HCT116 (cell line): ENCODE data around the gene PCDHGC4. TPM values are rescaled to one million over a fixed set of nuclear protein-coding genes. Genes with fewer than 3 reads are reported as not detected.

ENCODE experiments used
- ATAC-seq: fragments of 200-7000 bp; cut with Tn5 transposase; 2 replicates; pipeline ENCODE4 v1.9.1; 2020; ENCODE audit warnings: mild to moderate bottlenecking, moderate library complexity
- BruUV-seq: library from RNA; stranded (reverse); fragments of 400-500 nt; replicated peaks from 2 replicates; lab custom pipeline; 2021; lab: Mats Ljungman, UMichigan
- CTCF ChIA-PET: fragments of 300-600 bp; sonication (Branson Sonifier 250); formaldehyde crosslinking; loops from one replicate; lab custom pipeline; 2021; ENCODE audit warnings: antibody characterized with exemption; lab: Charles Lee
- POLR2A ChIA-PET: fragments of 300-600, 350-600 bp; sonication (Branson Sonifier 250); formaldehyde crosslinking; loops from one replicate; lab custom pipeline; 2021; ENCODE audit warnings: antibody characterized with exemption; lab: Charles Lee
- RAD21 ChIA-PET, 2 experiments: fragments of 300-600 bp; sonication (Branson Sonifier 250); formaldehyde crosslinking; loops; one replicate each; lab custom pipeline; 2023; ENCODE audit warnings: low total read pairs in 2 of 2; ENCODE audit not compliant: uncharacterized antibody in 2 of 2, unreplicated experiment in 2 of 2, low non-redundant PET in 1 of 2; lab: Charles Lee
- DNase-seq: peaks from one replicate; pipeline ENCODE4 v3.0.0-alpha.2; 2010; ENCODE audit warnings: low read depth, low spot score
- H2AFZ ChIP-seq: fragments of 200-600 bp; shearing (Covaris generic), sonication (generic); 2 replicates; pipeline ENCODE4 v1.6.1; 2017; ENCODE audit warnings: low read depth, mixed run types, mixed read lengths, antibody characterized with exemption, low read length; ENCODE audit not compliant: poor library complexity, severe bottlenecking
- H3K27ac ChIP-seq: 2 replicates; pipeline ENCODE4 v1.5.1; 2012; ENCODE audit warnings: low read depth, low read length
- H3K27me3 ChIP-seq: fragments of 200-600 bp; sonication (generic); 2 replicates; pipeline ENCODE4 v1.6.1; 2016; ENCODE audit warnings: mixed run types, low read length, mixed read lengths; ENCODE audit not compliant: insufficient read depth
- H3K36me3 ChIP-seq, 2 experiments: fragments of 200-500 bp in 1 of 2; fragments of 200-600 bp in 1 of 2; sonication (Bioruptor generic) in 1 of 2; sonication (generic) in 1 of 2; 2 replicates each; pipeline versions ENCODE4 v1.5.1 to v1.6.1; 2014 to 2016; ENCODE audit warnings: low read length in 2 of 2, inconsistent platforms in 1 of 2, mixed read lengths in 1 of 2, mixed run types in 1 of 2; ENCODE audit not compliant: insufficient read depth in 2 of 2, control insufficient read depth in 1 of 2
- H3K4me1 ChIP-seq, 2 experiments: fragments of 200-600 bp in 1 of 2; sonication (generic) in 1 of 2; 2 replicates each; pipeline versions ENCODE4 v1.5.1 to v1.6.1; 2012 to 2017; ENCODE audit warnings: low read length in 2 of 2, inconsistent platforms in 1 of 2, mild to moderate bottlenecking in 1 of 2, mixed read lengths in 1 of 2, mixed run types in 1 of 2, moderate library complexity in 1 of 2; ENCODE audit not compliant: insufficient read depth in 2 of 2, control insufficient read depth in 1 of 2
- H3K4me2 ChIP-seq: fragments of 200-600 bp; sonication (generic); 2 replicates; pipeline ENCODE4 v1.6.1; 2017; ENCODE audit warnings: mixed run types, low read length, mixed read lengths
- H3K4me3 ChIP-seq, 2 experiments: fragments of 200-600 bp in 1 of 2; sonication (generic) in 1 of 2; replicated peaks in 1 of 2; 2 replicates each; pipeline ENCODE4 v1.5.1; 2011 to 2016; ENCODE audit warnings: low read length in 2 of 2, control low read depth in 1 of 2, low read depth in 1 of 2, mild to moderate bottlenecking in 1 of 2, mixed read lengths in 1 of 2, mixed run types in 1 of 2
- H3K79me2 ChIP-seq: fragments of 200-600 bp; sonication (generic); 2 replicates; pipeline ENCODE4 v1.6.1; 2017; ENCODE audit warnings: mild to moderate bottlenecking, mixed run types, low read length, moderate library complexity, mixed read lengths; ENCODE audit not compliant: insufficient read depth
- H3K9ac ChIP-seq: fragments of 200-600 bp; sonication (generic); 2 replicates; pipeline ENCODE4 v1.6.1; 2016; ENCODE audit warnings: low read length, mixed read lengths
- H3K9me2 ChIP-seq: fragments of 200-600 bp; sonication (generic), shearing (Covaris generic); 2 replicates; pipeline ENCODE4 v1.6.1; 2017; ENCODE audit warnings: mixed run types, mild to moderate bottlenecking, moderate library complexity; ENCODE audit not compliant: insufficient read depth
- H3K9me3 ChIP-seq, 2 experiments: fragments of 200-500 bp in 1 of 2; fragments of 200-600 bp in 1 of 2; sonication (Bioruptor generic) in 1 of 2; sonication (generic) in 1 of 2; 2 replicates each; pipeline ENCODE4 v1.6.1; 2014 to 2017; ENCODE audit warnings: low read length in 2 of 2, mixed read lengths in 2 of 2, inconsistent platforms in 1 of 2, low read depth in 1 of 2, mild to moderate bottlenecking in 1 of 2, mixed run types in 1 of 2, moderate library complexity in 1 of 2; ENCODE audit not compliant: control insufficient read depth in 1 of 2, insufficient read depth in 1 of 2
- H4K20me1 ChIP-seq: fragments of 200-600 bp; sonication (generic), shearing (Covaris generic); 2 replicates; pipeline ENCODE4 v1.6.1; 2017; ENCODE audit warnings: mixed run types, mild to moderate bottlenecking, moderate library complexity; ENCODE audit not compliant: insufficient read depth
- CEBPB ChIP-seq: IDR thresholded peaks from 2 replicates; pipeline ENCODE4 v1.6.1; 2012; ENCODE audit warnings: low read depth
- EGR1 ChIP-seq: IDR thresholded peaks from 2 replicates; pipeline ENCODE4 v1.6.1; 2012; ENCODE audit warnings: low read depth
- ELF1 ChIP-seq: IDR thresholded peaks from 2 replicates; pipeline ENCODE4 v1.6.1; 2012; ENCODE audit warnings: low read depth, borderline replicate concordance
- POLR2AphosphoS5 ChIP-seq: IDR thresholded peaks from 2 replicates; pipeline ENCODE4 v1.6.1; 2011; ENCODE audit warnings: mild to moderate bottlenecking, low read depth, low read length, moderate library complexity
- SP1 ChIP-seq: IDR thresholded peaks from 2 replicates; pipeline ENCODE4 v1.6.1; 2012; ENCODE audit warnings: low read depth
- TCF7L2 ChIP-seq: IDR thresholded peaks from 2 replicates; pipeline ENCODE4 v1.7.0; 2011; ENCODE audit warnings: borderline replicate concordance, inconsistent platforms; ENCODE audit not compliant: insufficient read depth, insufficient read length; ENCODE audit errors: extremely low read depth
- intact Hi-C: fragments of 100-400 bp; cut with micrococcal nuclease; formaldehyde crosslinking; loops from 2 replicates; pipeline ENCODE4 v1.10.0; 2022
- total RNA-seq: library from RNA; stranded (reverse); gene quantifications from one replicate; pipeline ENCODE4 v1.2.1, GENCODE V29; 2021; ENCODE audit not compliant: unreplicated experiment
- TF ChIP-seq, protein P1 (sequence below): IDR thresholded peaks from 2 replicates; pipeline ENCODE4 v1.6.1; 2012; ENCODE audit warnings: low read depth
- TF ChIP-seq, protein P2 (sequence below): IDR thresholded peaks from 2 replicates; pipeline ENCODE4 v1.6.1; 2012

Gene PCDHGC4
- total RNA-seq, 1 experiment from 2014 or later: 0.05 TPM

DNA sequence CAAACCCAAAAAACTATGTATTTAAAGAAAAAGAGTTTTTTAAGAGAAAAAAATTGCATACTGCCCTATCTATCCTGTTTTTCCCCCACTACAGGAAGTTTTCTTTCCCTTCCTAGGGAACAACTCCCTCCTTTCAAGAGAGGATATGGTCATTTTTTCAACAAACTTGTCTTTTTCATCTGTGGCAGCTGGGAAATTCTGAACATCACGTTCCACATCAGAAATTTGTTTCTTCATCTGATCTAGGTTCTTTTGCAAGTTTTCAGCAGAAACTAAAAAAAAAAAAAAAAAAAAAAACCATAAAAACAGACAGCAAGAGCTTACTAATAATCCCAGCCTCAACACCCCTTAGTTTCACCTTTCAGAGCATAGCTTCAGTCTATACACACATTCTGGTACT, 42.6 kb downstream of the PCDHGC4 start:
- Histone ChIP-seq H3K4me1 (peaks cover 15 to 27% of the 10 kb centered on the region in 2 experiments), H3K9me3 (no peaks in the 10 kb centered on the region), H3K27ac (no peak overlapping the region), H3K9ac (no peak overlapping the region), H3K79me2 (peaks cover 6% of the 10 kb centered on the region; the same call in 1 of the 2 replicates), H2AFZ (no peak overlapping the region), H3K4me2 (no peak overlapping the region), H3K27me3 (no peaks in the 10 kb centered on the region), H4K20me1 (no peaks in the 10 kb centered on the region), H3K4me3 (no peak overlapping the region), H3K9me2 (no peaks in the 10 kb centered on the region), H3K36me3 (peaks cover 6 to 49% of the 10 kb centered on the region in 2 experiments; a peak in 3 of 4 replicates)
- intact Hi-C loops: no loop called here
- BruUV-seq: no TSS peak
- CTCF ChIA-PET: interaction anchor here (1.0 kb wide), 1 partner anchor 114 kb away, joined by 5 read pairs; the partner anchor contains the start of gene PCDHGA10
- no peak for TF ChIP-seq CEBPB
- TF ChIP-seq SP1: no peak
- TF ChIP-seq POLR2AphosphoS5: no peak
- DNase-seq (no peak), ATAC-seq (no peak)
- POLR2A ChIA-PET: no interaction called here
- RAD21 ChIA-PET: no interaction called here

DNA sequence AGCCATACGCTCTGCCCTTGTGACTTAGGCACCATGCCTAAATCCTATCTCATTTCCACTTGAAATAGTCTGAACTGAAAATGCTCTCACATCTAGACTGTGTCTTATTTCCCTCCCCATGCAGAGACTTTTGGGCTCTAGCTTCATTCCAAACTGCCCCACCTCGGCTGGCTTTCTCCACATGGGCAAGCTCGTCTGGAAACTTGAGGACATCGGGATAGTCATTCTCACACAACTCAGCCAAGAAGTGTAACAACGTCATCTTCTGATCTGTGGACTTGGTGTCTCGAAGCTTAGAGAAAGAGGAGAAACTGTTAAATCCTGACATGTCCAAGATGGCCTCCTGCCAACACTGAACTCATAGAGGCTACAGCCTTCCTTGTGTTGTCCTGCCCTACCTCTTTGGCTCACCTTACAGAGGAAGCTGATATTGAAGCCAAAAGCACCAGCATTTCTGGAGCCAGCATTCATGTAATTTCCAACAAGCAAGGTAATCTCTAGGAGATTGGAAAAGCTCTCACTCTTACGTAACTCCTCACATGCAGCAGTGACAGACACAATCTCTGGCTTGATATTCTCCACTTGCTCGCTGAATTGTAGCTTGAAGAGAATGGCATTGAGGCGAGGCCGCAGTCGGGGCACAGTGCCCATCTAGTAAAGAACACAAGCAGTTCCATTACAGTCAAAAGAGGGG, 43.6 kb downstream of the PCDHGC4 start:
- Histone ChIP-seq H3K36me3 (peaks cover 6 to 45% of the 10 kb centered on the region in 2 experiments; a peak in 3 of 4 replicates), H3K9me2 (no peaks in the 10 kb centered on the region), H3K4me2 (no peak overlapping the region), H3K27ac (no peak overlapping the region), H2AFZ (no peak overlapping the region), H4K20me1 (no peaks in the 10 kb centered on the region), H3K4me3 (no peak overlapping the region), H3K9ac (no peak overlapping the region), H3K79me2 (peaks cover 6% of the 10 kb centered on the region; the same call in 1 of the 2 replicates), H3K4me1 (peaks cover 7 to 17% of the 10 kb centered on the region in 2 experiments; a peak in 3 of 4 replicates), H3K9me3 (no peaks in the 10 kb centered on the region), H3K27me3 (no peaks in the 10 kb centered on the region)
- BruUV-seq: no TSS peak
- DNase-seq (no peak), ATAC-seq (no peak)
- POLR2A ChIA-PET: no interaction called here
- CTCF ChIA-PET: no interaction called here
- intact Hi-C loops: no loop called here
- TF ChIP-seq, protein P1, sequence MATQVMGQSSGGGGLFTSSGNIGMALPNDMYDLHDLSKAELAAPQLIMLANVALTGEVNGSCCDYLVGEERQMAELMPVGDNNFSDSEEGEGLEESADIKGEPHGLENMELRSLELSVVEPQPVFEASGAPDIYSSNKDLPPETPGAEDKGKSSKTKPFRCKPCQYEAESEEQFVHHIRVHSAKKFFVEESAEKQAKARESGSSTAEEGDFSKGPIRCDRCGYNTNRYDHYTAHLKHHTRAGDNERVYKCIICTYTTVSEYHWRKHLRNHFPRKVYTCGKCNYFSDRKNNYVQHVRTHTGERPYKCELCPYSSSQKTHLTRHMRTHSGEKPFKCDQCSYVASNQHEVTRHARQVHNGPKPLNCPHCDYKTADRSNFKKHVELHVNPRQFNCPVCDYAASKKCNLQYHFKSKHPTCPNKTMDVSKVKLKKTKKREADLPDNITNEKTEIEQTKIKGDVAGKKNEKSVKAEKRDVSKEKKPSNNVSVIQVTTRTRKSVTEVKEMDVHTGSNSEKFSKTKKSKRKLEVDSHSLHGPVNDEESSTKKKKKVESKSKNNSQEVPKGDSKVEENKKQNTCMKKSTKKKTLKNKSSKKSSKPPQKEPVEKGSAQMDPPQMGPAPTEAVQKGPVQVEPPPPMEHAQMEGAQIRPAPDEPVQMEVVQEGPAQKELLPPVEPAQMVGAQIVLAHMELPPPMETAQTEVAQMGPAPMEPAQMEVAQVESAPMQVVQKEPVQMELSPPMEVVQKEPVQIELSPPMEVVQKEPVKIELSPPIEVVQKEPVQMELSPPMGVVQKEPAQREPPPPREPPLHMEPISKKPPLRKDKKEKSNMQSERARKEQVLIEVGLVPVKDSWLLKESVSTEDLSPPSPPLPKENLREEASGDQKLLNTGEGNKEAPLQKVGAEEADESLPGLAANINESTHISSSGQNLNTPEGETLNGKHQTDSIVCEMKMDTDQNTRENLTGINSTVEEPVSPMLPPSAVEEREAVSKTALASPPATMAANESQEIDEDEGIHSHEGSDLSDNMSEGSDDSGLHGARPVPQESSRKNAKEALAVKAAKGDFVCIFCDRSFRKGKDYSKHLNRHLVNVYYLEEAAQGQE: no peak
- TF ChIP-seq POLR2AphosphoS5 (no peak), ELF1 (no peak), TCF7L2 (no peak), EGR1 (no peak), CEBPB (no peak)
- TF ChIP-seq, protein P2, sequence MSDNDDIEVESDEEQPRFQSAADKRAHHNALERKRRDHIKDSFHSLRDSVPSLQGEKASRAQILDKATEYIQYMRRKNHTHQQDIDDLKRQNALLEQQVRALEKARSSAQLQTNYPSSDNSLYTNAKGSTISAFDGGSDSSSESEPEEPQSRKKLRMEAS: no peak
- RAD21 ChIA-PET: no interaction called here
